GM23338 (cell line): ENCODE results near the gene GRIP2.

Source experiments
- CTCF ChIP-seq, 2 experiments: fragments of 200-600 bp in 1 of 2; sonication (generic) in 1 of 2; conservative IDR thresholded peaks; 2 replicates each; pipeline versions ENCODE4 v1.5.1 to v1.6.1; 2016 to 2017; ENCODE audit warnings: antibody characterized with exemption in 2 of 2, low read depth in 2 of 2, mild to moderate bottlenecking in 2 of 2, moderate library complexity in 1 of 2
- ETS1 ChIP-seq: IDR thresholded peaks from 2 replicates; pipeline ENCODE4 v1.6.1; 2016; ENCODE audit warnings: antibody characterized with exemption
- EZH2 ChIP-seq: fragments of 200-600 bp; sonication (generic); IDR thresholded peaks from one replicate; pipeline ENCODE4 v1.8.0; 2017; ENCODE audit warnings: antibody characterized with exemption, mild to moderate bottlenecking, low read depth; ENCODE audit not compliant: unreplicated experiment
- JUNB ChIP-seq: IDR thresholded peaks from one replicate; pipeline ENCODE4 v1.6.1; 2016; ENCODE audit warnings: antibody characterized with exemption; ENCODE audit not compliant: unreplicated experiment
- POLR2AphosphoS5 ChIP-seq: IDR thresholded peaks from 2 replicates; pipeline ENCODE4 v1.6.1; 2016; ENCODE audit warnings: antibody characterized with exemption, low read depth
- TF ChIP-seq, protein P1 (sequence below): IDR thresholded peaks from one replicate; pipeline ENCODE4 v1.6.1; 2018; ENCODE audit warnings: antibody characterized with exemption; ENCODE audit not compliant: unreplicated experiment

GRCh38 chr3:14507757-14508504, 32.2 kb downstream of the GRIP2 start:
- TF ChIP-seq POLR2AphosphoS5 (no peak), CTCF (conservative IDR thresholded peaks at IDR 0.05; ENCODE audit: low read depth in 2 of 2) (no peak), ETS1 (no peak), JUNB (no peak), EZH2 (no peak)
- TF ChIP-seq, protein P1, sequence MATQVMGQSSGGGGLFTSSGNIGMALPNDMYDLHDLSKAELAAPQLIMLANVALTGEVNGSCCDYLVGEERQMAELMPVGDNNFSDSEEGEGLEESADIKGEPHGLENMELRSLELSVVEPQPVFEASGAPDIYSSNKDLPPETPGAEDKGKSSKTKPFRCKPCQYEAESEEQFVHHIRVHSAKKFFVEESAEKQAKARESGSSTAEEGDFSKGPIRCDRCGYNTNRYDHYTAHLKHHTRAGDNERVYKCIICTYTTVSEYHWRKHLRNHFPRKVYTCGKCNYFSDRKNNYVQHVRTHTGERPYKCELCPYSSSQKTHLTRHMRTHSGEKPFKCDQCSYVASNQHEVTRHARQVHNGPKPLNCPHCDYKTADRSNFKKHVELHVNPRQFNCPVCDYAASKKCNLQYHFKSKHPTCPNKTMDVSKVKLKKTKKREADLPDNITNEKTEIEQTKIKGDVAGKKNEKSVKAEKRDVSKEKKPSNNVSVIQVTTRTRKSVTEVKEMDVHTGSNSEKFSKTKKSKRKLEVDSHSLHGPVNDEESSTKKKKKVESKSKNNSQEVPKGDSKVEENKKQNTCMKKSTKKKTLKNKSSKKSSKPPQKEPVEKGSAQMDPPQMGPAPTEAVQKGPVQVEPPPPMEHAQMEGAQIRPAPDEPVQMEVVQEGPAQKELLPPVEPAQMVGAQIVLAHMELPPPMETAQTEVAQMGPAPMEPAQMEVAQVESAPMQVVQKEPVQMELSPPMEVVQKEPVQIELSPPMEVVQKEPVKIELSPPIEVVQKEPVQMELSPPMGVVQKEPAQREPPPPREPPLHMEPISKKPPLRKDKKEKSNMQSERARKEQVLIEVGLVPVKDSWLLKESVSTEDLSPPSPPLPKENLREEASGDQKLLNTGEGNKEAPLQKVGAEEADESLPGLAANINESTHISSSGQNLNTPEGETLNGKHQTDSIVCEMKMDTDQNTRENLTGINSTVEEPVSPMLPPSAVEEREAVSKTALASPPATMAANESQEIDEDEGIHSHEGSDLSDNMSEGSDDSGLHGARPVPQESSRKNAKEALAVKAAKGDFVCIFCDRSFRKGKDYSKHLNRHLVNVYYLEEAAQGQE, result no peak
